Epidermal melanocyte (primary cell): ENCODE measurements around the gene TOR1B.

Source experiments
- DNase-seq: peaks from one replicate; pipeline ENCODE4 v3.0.0; 2011; ENCODE audit warnings: low spot score; ENCODE audit not compliant: insufficient read length

Gene TOR1B

GRCh38 chr9:129813661-129814060 is 10.7 kb downstream of the TOR1B start:
- no peak for DNase-seq

- no peak for DNase-seq
These were observed 11.6 kb downstream of the TOR1B start for GRCh38 chr9:129814432-129815223.

GRCh38 chr9:129815278-129815677 is 12.3 kb downstream of the TOR1B start:
- DNase-seq = no peak

DNA sequence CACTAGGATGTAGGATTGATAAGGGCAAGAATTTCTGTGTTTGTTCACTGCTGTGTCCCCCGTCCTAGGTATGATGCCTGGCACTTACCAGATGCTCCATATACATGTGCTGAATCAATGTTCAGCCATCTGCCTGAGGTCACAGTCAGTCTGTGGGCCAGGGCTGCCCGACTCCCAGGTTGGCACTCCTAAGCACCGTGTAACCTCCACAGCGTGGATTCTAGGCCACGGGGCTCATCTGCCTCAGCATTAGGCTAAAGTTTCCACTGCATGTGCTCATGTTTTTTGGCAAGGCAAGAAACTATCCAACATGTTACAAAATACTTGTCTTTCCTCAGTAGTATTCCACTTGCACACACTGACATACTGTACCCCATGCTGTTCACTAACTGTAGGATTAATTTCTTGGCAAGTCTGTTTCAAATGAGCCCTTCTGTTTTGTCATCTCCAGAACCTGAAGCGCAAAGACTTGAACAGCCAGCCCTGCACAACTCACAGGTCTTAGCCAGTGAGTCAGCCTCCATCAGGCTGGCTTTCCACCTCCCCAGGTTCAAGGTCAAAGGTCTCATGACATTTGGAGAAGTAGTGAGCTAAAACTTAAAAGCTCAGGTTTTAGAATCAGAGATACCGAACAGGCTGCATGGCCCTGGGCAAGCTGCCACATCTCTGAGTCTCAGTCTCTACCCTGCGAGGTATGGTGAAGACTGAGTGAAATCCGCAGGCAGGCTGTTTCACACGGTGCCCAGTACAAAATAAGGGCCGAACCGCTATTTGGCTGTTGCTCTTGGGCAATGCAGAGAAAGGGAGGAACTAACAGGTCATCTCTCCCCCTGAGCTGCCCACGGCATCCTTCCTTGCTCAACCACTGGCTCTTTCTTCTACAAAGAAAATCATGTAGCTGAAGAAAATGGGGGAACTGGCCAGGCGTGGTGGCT is 13.8 kb downstream of the TOR1B start:
- DNase-seq = no peak

DNA sequence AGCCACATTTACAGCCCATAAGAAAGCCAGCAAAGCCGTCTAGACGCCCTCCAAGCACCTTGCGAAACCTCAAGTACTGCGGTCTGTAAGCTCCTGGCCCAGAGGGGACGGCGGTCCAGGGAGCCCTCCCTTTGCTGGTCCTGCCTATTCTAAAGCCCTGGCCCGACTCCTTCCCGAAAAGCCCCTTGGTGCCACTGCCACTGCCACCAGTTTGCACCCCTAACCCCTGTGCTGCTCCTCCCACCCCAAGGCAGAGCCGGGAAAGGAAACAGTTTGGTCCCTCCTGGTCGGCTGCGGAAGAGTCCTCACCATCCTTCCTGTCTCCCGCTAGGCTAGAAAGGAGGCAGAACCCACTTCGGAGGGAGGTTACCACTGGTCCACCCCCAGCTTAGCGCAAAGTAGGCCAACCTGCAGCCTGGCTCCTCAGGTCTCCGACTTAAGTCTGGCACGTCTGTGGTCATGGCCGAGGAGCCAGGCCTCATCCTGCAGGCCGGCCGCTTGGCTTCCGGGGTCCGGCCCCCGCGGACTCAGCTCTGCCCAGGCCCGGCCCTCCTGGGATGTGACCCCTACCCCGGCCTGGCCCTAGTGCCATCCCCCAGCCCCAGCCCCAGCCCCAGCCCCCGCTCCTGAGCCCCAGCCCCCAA is 20.0 kb downstream of the TOR1B start:
- DNase-seq = no peak

GRCh38 chr9:129823542-129823934 is 20.6 kb downstream of the TOR1B start:
- no peak for DNase-seq

GRCh38 chr9:129823935-129824601 is 21.1 kb downstream of the TOR1B start, which contains the start of gene TOR1A:
Gene TOR1A, minus strand, starts transcription at chr9:129824136. Its CDS starts 51 bp downstream, at chr9:129824085.
- DNase-seq = peak; percentile 94

DNA sequence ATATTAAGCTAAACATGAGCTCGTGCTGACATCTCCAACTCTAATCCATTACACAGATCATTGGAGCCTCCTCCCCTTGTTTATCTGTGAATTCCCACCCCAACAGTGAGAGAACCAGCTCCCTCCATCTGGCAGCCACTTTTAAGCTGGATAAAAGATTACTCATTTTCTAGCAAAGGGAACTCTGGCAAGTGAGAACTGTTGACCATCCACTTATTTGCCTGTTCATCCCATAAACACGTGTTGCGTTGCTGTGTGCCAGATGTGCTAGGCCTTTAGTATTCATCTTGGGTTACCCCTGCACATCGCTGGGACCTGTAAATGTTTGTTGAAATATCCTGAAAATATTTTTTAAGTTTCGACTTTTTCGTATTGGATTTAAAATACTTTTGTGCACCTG is 23.4 kb downstream of the TOR1B start:
- no peak for DNase-seq

- DNase-seq = no peak
These were observed 23.8 kb downstream of the TOR1B start for GRCh38 chr9:129826759-129827158.

DNA sequence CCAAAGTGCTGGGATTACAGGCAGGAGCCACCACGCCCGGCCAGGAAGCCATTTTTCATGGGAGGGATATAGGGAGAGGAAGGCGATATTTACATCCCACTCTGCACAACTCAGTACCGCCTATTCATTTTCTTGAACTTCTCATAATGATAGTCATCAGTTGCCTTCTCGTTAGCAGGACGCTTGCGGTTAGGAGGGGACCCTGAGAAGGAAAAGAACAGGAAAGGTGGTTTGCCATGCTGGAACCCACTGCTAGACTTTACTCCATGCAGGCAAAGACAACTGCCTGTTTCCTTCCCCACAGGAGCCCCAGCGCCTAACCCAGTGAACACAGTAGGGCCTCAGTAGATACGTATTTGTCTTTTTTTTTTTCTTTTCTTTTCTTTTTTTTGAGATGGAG is 25.1 kb downstream of the TOR1B start:
- no peak for DNase-seq

DNA sequence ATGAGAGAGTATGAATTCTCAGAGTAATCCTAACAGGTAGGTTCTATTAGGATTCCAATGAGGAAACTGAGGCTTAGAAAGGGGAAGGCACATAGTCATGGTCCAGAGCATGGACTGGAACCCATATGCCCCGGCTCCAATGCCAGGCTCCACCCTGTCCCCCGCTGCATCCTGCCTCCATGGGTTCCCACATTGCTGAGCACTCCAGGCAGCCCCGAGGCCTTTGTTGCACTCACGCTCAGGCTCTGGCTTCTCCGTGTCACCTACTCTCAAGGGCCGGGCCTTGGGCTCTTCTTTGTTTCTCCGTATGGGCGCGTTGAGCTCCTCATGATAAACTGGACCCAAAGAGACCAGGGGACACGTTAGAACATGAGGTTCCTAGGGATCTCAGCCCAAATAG is 26.0 kb downstream of the TOR1B start:
- DNase-seq = no peak

DNA sequence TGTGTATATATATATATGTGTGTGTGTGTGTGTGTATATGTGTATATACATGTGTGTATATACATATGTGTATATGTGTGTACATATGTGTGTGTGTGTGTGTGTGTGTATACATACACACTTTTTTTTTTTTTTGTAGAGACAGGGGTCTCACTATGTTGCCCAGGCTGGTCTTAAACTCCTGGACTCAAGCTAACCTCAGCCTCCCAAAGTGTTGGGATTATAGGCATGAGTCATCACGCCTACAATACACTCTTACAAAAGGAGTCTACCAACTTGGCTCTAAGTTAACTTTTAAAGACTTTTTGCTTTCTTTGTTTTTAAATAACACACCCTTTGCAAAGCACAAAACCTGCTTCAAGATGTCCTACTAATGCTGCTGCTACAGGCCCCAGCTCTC is 30.0 kb downstream of the TOR1B start:
- DNase-seq = no peak

DNA sequence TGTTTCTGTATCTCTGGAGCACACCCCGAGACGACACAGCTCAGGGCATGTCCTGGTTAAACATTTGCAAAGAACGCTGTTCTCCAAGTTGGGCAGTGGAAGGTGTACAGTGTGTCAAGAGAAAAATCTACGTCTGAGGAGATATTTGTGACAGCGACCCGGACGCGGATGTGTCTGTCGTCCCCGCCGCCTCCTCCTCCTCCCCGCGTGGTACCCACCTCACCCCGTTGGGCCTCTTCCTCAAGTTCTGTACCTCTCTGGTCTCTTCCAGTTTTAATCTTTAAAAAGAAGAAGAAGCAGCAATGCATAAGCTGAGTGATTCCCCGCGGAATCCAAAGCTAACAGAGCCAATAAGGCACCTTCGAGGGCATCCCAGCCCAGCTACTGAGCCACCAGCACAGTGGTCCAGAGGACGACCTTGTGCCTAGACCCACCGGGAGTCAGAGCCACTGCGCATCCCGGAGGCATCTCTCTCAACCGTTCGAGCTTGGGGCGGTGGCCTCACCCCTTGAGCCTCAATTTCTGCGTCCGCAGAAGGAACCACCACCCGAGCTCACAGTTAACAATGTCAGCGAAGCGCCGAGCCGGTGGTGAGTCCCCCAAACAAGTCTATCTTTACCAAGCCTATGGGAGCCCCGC is 31.6 kb downstream of the TOR1B start:
- DNase-seq = no peak

DNA sequence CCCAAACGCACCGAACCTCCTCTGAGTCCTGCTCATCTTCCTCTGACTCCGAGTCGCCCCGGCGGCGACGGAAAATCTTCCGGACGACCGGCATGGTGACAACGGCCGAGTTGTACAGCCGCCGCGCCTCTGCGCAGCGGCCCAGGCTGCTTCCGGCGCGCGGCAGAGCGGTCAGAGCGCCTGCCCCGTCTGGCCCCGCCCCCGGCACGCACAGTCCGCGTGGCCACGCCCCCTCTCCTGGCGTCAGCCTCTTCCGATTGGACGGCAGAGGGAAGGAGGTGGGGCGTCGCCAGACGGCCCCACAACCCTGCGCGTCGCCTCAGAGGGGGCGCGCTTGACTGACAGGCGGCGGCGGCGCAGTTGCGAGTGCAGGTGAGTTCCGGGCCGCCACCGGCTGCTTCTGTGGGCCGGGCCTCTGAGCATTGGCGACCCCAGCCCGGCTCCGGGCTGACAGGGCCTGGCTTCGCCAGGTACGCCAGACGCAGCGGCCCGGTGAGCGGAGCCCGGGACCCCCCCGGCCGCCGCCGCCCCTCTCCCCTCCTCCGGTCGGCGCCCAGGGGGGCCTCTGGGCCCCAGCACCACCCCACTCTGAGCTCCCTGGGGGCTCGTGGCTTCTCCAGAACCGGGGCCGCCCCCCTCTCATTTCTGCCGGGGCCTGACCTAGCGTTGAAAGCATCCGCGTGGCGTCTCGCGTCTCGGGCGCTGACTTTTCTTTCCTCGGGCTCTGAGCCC is 32.3 kb downstream of the TOR1B start, which contains the start of the genes C9orf78 and USP20:
Gene C9orf78, minus strand, starts transcription at position 148 of the 732 bp plus-strand sequence. Its CDS starts 54 bp downstream, at position 94.
Gene USP20, plus strand, starts transcription at position 331 of the 732 bp plus-strand sequence. CDS start 17,098 bp downstream, outside the sequence.
- peak; percentile 93 for DNase-seq

GRCh38 chr9:129835860-129836223 is 32.9 kb downstream of the TOR1B start:
- no peak for DNase-seq

GRCh38 chr9:129836311-129837007 is 33.5 kb downstream of the TOR1B start:
- no peak for DNase-seq

DNA sequence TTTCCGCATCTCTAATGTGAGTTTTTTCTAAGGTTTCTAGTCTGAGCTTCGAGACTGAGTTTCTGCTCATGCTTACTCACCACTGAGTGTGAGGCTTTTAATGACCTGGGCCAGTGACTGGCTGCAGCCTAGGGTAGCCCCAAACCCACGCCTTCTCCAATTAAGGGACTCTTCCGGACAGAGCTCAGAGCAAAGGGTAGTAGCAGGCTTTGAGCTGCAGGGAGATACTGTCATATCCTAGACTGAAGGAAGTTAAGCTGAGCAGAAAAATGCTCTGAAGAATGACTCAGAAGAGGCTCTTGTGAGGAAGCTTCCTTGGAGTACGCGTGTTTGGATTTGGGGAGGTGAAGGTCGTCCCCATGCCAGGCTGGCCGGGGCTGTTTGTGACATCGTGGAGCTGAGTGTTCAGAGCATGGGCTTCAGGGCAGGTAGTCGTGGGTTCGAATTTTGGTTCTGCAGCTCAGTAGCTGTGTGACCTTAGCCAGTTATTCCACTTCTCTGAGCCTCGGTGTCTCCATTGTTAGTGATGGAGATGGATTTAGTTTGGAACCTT is 35.8 kb downstream of the TOR1B start:
- DNase-seq = no peak

DNA sequence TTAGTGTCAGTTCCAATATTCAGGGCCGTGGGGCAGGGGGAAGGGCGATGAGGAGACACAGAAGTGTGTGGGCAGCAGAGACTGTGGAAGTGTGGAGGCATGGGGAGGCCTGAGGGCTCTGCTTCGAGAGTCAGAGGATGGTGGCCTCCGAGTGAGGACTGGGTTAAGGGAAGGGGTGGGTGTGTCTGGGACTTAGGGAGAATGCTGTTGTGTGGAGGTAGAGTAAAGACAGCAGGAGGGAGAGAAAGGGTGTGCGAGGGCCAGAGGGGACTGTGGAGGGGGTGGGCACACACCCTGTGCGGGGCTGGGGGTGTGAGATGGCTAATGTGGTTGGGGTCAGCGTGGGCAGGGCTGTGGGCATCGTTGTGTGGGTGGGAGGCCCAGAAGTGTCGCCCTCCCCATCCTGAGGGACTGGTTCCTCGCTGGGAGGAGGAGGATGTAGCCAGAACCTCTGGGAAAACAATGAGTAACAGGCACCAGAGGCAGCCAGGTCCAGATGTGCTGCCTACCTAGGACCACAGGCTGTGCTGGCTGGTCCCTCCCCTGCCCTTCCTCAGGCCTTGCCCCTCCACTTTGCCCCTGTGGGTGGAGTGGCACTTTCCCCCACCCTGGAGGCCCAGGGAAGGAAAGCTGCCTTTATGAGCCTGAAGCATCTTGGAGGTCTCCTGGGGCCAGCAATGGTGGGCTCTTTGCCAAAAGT is 36.5 kb downstream of the TOR1B start:
- no peak for DNase-seq
